Type B pancreatic cell (in vitro differentiated cells): ENCODE measurements around the gene SRC. TPM values are rescaled to one million over a fixed set of nuclear protein-coding genes. Genes with fewer than 3 reads are reported as not detected.

Experiments used
- DNase-seq: peaks from one replicate; pipeline ENCODE4 v3.0.0; 2021; ENCODE audit warnings: mixed read lengths; ENCODE audit not compliant: unreplicated experiment; ENCODE audit errors: extremely low spot score
- H3K27ac Mint-ChIP-seq: 2 replicates; pipeline ENCODE4 v1.8.0; 2021; ENCODE audit warnings: mild to moderate bottlenecking, mixed read lengths
- H3K27me3 Mint-ChIP-seq: 2 replicates; pipeline ENCODE4 v1.8.0; 2021; ENCODE audit warnings: mixed read lengths
- H3K36me3 Mint-ChIP-seq: 2 replicates; pipeline ENCODE4 v1.8.0; 2021; ENCODE audit warnings: mixed read lengths
- H3K4me1 Mint-ChIP-seq: one replicate; pipeline ENCODE4 v1.8.0; 2021; ENCODE audit warnings: mixed read lengths; ENCODE audit not compliant: unreplicated experiment
- H3K4me3 Mint-ChIP-seq: 2 replicates; pipeline ENCODE4 v1.8.0; 2021; ENCODE audit warnings: mild to moderate bottlenecking, mixed read lengths
- H3K9me3 Mint-ChIP-seq: 2 replicates; pipeline ENCODE4 v1.8.0; 2021; ENCODE audit warnings: mixed read lengths
- total RNA-seq: library from RNA; stranded (reverse); gene quantifications from 2 replicates; pipeline ENCODE4 v1.2.1, GENCODE V29; 2021; ENCODE audit warnings: low replicate concordance
- TF ChIP-seq, protein P1 (sequence below): fragments of 200-600 bp; sonication (generic); conservative IDR thresholded peaks from 2 replicates; pipeline ENCODE4 v1.5.0; 2021; ENCODE audit warnings: antibody characterized with exemption, mild to moderate bottlenecking

SRC gene
- total RNA-seq, 1 donor from 2014 or later, result 56.0 TPM

DNA sequence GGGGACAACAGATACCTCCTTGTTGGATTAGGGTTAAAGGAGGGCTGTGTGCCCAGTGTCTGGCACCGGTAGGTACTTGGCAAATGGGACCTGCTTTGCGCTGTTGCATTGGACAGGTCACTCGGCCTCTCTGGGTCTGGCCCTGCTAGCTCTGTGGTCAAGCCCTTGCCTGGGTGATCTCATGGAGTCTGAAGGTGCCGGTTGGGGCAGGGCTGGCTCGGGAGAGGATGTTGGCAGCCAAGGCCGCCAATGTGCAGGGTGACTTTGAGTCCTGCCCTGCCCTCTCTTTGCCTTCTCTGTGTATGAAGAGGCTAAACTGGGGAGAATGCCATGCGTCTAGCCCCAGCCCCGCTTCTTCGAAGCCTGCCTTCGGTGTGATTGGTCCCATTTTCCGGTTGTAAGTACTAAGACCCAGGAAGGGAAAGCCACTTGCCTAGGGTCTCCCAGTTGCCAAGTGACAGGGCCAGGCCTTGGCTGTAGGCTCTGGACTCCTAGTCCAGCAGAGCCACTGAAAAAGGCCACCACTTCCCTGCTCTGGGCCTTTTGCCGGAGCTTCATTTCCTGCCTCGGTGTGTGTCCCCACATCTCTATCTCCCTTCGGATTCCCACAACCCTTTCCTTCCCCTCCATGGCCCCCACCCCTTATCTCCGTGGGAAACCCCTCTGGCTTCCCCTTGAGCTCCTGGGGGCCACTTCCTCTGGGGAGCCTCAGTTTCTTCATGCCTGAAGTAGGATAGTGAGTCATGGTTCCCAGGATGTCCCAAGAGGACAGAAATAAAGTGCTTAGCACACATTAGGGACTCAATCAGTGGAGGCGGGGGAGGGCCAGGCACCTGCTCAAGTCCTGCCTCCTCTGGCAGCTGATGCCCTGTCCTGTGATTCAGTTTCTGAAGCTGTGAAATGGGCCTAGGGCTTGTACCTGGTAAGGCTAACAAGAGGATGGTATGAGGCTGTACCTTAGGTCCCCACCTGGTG is 3.9 kb downstream of the SRC start:
- no peak overlapping the region for H3K4me3 Mint-ChIP-seq
- TF ChIP-seq, protein P1, sequence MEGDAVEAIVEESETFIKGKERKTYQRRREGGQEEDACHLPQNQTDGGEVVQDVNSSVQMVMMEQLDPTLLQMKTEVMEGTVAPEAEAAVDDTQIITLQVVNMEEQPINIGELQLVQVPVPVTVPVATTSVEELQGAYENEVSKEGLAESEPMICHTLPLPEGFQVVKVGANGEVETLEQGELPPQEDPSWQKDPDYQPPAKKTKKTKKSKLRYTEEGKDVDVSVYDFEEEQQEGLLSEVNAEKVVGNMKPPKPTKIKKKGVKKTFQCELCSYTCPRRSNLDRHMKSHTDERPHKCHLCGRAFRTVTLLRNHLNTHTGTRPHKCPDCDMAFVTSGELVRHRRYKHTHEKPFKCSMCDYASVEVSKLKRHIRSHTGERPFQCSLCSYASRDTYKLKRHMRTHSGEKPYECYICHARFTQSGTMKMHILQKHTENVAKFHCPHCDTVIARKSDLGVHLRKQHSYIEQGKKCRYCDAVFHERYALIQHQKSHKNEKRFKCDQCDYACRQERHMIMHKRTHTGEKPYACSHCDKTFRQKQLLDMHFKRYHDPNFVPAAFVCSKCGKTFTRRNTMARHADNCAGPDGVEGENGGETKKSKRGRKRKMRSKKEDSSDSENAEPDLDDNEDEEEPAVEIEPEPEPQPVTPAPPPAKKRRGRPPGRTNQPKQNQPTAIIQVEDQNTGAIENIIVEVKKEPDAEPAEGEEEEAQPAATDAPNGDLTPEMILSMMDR, result no peak
- no peaks in the 10 kb centered on the region for H3K9me3 Mint-ChIP-seq
- no peaks in the 10 kb centered on the region for H3K27me3 Mint-ChIP-seq
- DNase-seq, result no peak
- H3K27ac Mint-ChIP-seq, result peak overlapping the region; percentile 28
- peaks cover 39% of the 10 kb centered on the region for H3K4me1 Mint-ChIP-seq
- H3K36me3 Mint-ChIP-seq, result peaks cover 17% of the 10 kb centered on the region

DNA sequence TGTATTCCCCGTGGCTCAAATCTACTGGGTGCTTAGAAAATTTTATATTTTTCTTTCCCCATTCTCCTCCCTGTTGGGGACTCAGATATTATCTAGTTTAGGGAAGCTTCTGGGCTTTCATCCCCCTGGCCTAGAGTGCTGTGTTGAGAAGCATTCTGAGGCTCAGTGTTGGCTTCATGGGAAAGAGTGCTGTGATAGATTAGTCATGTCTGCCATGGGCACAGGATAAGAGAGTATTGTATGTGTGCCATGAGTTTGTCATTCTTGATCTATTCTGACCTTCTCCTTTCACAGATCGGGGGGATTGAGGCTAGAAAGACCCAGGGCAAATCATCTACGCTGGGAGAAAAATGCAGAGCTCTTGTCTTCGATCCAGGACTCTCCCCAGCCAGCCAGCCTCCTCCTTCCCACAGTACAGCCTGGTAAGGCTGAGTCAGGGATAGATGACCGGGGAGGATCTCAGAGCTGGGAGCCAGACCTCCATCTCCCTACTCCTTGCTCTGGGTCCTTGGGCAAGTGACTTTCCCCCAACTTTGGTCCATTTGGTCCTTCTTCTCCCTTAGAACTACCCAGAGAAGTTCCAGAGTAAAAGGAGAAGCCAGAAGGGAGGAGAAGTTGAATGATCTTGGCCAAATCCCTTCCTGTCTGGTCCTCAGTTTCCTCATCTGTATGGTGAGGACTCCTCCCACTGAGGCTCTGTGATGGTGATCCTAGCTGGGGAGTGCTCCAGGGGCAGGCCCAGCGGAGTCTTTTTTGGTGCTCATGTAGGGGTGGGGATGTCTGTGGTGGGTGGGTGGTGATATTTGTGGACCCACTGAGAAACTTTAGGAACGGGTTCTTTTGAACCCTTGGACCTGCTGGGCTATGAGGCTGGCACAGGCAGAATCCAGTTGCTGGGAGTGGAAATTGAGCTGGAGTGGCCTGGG is 5.0 kb downstream of the SRC start:
- Mint-ChIP-seq H3K4me1 (peaks cover 33% of the 10 kb centered on the region), H3K4me3 (no peak overlapping the region), H3K27me3 (no peaks in the 10 kb centered on the region), H3K27ac (peak overlapping the region; percentile 30), H3K36me3 (peaks cover 17% of the 10 kb centered on the region), H3K9me3 (no peaks in the 10 kb centered on the region)
- TF ChIP-seq, protein P1, result no peak
- DNase-seq, result no peak

DNA sequence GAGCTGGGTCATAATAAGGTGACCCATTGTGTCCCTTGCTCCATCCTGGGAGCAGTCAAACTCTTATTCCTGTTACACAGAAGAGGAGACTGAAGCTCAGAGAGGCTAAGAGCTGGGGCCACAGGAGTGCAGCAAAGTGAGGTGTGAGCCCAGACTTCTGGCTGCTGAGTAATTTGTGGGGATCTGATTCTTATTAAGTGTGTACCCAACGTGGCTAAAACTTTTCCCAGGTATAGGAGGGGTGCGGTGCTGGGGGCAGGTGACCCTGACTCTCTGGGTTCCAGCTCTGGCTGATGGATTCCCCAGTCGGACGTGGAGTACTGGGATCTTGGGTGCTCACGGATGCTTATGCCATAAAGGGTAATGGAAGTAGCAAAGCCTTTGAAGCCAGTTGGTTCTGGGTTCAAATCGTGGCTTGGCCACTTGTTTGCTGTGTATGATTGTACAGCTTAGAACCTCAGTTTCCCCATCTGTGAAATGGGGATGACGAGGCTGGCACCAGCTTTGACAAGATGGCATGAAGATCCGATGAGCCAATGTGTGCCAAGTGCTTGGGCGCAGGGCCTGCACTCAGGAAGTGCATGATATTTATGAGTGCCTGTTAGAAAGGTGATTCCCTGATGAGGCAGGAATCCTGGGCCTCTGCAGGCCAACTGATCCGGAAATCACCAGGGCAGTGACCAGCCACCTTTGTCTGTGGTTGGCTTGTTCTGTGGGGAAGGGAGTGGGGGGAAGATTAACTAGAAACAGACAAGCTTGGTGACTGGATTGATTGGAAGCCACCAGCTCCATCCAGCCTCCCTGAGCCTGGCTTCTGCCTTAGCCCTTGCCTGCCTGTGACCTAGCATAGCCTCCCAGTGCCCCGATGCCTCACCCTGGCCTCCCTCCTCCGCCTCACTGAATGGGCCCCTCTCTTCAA is 6.0 kb downstream of the SRC start:
- Mint-ChIP-seq H3K4me3 (no peak overlapping the region), H3K27ac (peak overlapping the region; percentile 30), H3K27me3 (no peaks in the 10 kb centered on the region), H3K4me1 (peaks cover 33% of the 10 kb centered on the region), H3K9me3 (no peaks in the 10 kb centered on the region), H3K36me3 (peaks cover 17% of the 10 kb centered on the region)
- TF ChIP-seq, protein P1, result no peak
- no peak for DNase-seq

DNA sequence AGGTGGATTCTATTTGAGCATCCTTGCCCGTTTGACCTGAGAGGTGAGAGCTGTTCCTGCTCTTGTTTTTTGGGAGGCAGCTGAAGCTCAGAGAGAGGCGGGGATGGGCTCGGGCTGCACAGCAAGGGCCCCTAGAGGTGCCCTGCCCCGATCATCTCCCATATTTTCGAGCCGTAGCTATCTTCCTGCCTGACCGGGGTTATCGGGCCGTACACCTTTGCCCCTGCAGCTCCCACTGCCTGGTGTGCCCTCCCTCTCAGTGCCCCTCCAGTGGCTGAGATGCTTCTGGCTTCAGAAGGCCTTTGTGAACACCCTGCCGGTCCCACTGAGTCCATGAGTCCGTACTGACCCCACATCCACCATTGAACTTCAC is 6.7 kb downstream of the SRC start:
- H3K27ac Mint-ChIP-seq, result no peak overlapping the region
- TF ChIP-seq, protein P1, result no peak
- DNase-seq, result no peak
- no peaks in the 10 kb centered on the region for H3K27me3 Mint-ChIP-seq
- H3K9me3 Mint-ChIP-seq, result no peaks in the 10 kb centered on the region
- no peak overlapping the region for H3K4me3 Mint-ChIP-seq
- peaks cover 34% of the 10 kb centered on the region for H3K4me1 Mint-ChIP-seq
- H3K36me3 Mint-ChIP-seq, result peaks cover 17% of the 10 kb centered on the region

DNA sequence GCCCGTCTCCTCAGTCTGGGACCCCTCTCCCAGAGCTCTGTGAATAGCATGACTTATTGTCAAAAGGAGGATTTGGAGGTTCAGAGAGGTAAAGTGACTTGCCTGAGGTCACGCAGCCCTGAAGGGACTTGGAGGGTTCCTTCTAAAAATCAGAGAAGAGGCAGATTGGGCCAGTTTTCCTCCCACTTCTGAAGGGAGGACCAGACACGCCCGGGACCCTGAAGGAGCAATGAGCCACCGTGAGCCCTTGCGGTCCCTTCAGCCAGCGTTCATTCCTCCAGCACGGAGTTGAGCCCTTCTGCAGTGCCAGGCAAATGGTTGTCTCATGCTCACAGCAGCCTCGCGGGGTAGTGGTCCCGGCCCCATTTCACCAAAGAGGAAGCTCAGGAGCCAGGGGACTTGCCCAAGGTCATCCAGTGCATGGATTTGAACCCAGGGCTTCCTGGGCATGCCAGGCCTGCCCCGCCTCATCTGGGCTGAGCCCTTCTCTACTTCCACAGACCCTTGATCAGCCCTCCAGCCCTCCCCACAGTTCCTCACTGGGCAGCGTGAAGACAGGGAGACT is 7.4 kb downstream of the SRC start:
- no peaks in the 10 kb centered on the region for H3K27me3 Mint-ChIP-seq
- H3K4me1 Mint-ChIP-seq, result peaks cover 34% of the 10 kb centered on the region
- H3K9me3 Mint-ChIP-seq, result no peaks in the 10 kb centered on the region
- DNase-seq, result no peak
- no peak overlapping the region for H3K4me3 Mint-ChIP-seq
- H3K36me3 Mint-ChIP-seq, result peaks cover 15% of the 10 kb centered on the region
- TF ChIP-seq, protein P1, result no peak
- H3K27ac Mint-ChIP-seq, result no peak overlapping the region
